Measurements from ENCODE around the gene AIDA. TPM values are rescaled to one million over a fixed set of nuclear protein-coding genes. Genes with fewer than 3 reads are reported as not detected.

Gene AIDA
- total RNA-seq, 1 experiment from 2014 or later: 80.0 TPM

DNA sequence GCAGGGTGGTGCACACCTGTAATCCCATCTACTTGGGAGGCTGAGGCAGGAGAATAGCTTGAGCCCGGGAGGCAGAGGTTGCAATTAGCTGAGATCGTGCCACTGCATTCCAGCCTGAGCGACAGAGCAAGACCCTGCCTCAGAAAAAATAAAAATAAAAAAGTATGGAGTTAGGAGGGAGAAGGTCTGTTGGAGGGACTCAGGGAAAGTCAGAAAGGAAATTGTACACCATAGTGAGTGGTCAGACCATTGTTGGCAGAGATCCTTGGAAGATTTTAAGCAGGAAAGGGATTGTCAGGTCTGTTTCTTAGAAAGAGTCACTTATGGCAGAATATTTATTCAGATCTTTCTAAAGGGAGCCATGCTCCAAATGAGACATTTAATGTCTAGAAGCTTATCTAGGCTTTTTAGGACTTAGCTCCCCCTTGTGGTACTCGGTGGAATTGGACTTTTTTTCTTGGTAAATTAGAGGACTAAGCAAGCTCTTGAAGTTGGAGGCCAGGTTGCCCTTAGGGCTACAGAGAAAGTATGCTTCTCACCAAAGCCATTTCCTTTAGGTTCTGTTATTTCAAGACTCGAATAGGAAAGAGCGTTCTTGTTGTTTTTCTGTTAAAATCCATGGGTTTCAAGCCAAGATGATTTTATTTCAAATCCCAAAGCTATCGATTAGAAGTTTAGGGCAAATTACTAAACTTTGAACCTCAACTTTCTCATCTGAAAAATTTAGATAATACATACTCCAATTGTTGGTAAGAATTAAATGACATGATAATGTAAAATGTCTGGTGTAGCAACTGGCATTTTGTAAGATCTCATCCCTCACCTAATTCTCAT is 77.9 kb downstream of the AIDA start:
- BruUV-seq (replicated peaks): no TSS peak
- peaks cover 32% of the 10 kb centered on the region for H3K36me3 ChIP-seq (ENCODE audit: insufficient read depth, low read length, poor library complexity, severe bottlenecking)
- H3K4me3 ChIP-seq (ENCODE audit: low read depth, low read length, poor library complexity, severe bottlenecking): no peak overlapping the region
- no peaks in the 10 kb centered on the region for H3K4me1 ChIP-seq (ENCODE audit: insufficient read depth, low read length, poor library complexity, severe bottlenecking)
- CTCF ChIA-PET: interaction anchor here (0.6 to 1.1 kb wide), 9 partner anchors 9 to 489 kb away, joined by 3 to 7 read pairs (median 3); partner anchors contain the start of gene TAF1A
- intact Hi-C loops (cut with micrococcal nuclease; ENCODE audit: unreplicated experiment): loop anchor here (1.0 kb wide), 1 partner anchor 169 kb away; no protein-coding TSS in a partner anchor
- POLR2A ChIA-PET (ENCODE audit: low non-redundant PET): interaction anchor here (0.6 kb wide), 1 partner anchor 45 kb away, joined by 4 read pairs; no protein-coding TSS in a partner anchor
- DNase-seq (ENCODE audit: low spot score): peak; percentile 93
- no peaks in the 10 kb centered on the region for H3K9me3 ChIP-seq (ENCODE audit: low read depth, low read length, poor library complexity, severe bottlenecking)
- TF ChIP-seq EZH2 (IDR thresholded peaks at IDR 0.05; ENCODE audit: borderline replicate concordance, low read depth, low read length, poor library complexity, severe bottlenecking): no peak
- TF ChIP-seq, protein P1, sequence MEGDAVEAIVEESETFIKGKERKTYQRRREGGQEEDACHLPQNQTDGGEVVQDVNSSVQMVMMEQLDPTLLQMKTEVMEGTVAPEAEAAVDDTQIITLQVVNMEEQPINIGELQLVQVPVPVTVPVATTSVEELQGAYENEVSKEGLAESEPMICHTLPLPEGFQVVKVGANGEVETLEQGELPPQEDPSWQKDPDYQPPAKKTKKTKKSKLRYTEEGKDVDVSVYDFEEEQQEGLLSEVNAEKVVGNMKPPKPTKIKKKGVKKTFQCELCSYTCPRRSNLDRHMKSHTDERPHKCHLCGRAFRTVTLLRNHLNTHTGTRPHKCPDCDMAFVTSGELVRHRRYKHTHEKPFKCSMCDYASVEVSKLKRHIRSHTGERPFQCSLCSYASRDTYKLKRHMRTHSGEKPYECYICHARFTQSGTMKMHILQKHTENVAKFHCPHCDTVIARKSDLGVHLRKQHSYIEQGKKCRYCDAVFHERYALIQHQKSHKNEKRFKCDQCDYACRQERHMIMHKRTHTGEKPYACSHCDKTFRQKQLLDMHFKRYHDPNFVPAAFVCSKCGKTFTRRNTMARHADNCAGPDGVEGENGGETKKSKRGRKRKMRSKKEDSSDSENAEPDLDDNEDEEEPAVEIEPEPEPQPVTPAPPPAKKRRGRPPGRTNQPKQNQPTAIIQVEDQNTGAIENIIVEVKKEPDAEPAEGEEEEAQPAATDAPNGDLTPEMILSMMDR (conservative IDR thresholded peaks at IDR 0.05; ENCODE audit: low read depth, low read length): peak; percentile 90
- H3K27me3 ChIP-seq (replicated peaks; ENCODE audit: insufficient read depth, low read depth, low read length, poor library complexity): no peaks in the 10 kb centered on the region
- no peak overlapping the region for H3K27ac ChIP-seq (ENCODE audit: low read depth, low read length, poor library complexity, severe bottlenecking)

- Histone ChIP-seq H3K36me3 (ENCODE audit: insufficient read depth, low read length, poor library complexity, severe bottlenecking) (peaks cover 38% of the 10 kb centered on the region), H3K27ac (ENCODE audit: low read depth, low read length, poor library complexity, severe bottlenecking) (no peak overlapping the region), H3K4me3 (ENCODE audit: low read depth, low read length, poor library complexity, severe bottlenecking) (no peak overlapping the region), H3K27me3 (replicated peaks; ENCODE audit: insufficient read depth, low read depth, low read length, poor library complexity) (no peaks in the 10 kb centered on the region), H3K4me1 (ENCODE audit: insufficient read depth, low read length, poor library complexity, severe bottlenecking) (no peaks in the 10 kb centered on the region), H3K9me3 (ENCODE audit: low read depth, low read length, poor library complexity, severe bottlenecking) (no peaks in the 10 kb centered on the region)
- no TSS peak for BruUV-seq (replicated peaks)
- DNase-seq (ENCODE audit: low spot score): no peak
- intact Hi-C loops (cut with micrococcal nuclease; ENCODE audit: unreplicated experiment): no loop called here
- CTCF ChIA-PET: no interaction called here
- POLR2A ChIA-PET (ENCODE audit: low non-redundant PET): no interaction called here
- TF ChIP-seq, protein P1 (conservative IDR thresholded peaks at IDR 0.05; ENCODE audit: low read depth, low read length): no peak
- no peak for TF ChIP-seq EZH2 (IDR thresholded peaks at IDR 0.05; ENCODE audit: borderline replicate concordance, low read depth, low read length, poor library complexity, severe bottlenecking)
Observed at GRCh38 chr1:222632749-222633148, 79.5 kb downstream of the AIDA start.

DNA sequence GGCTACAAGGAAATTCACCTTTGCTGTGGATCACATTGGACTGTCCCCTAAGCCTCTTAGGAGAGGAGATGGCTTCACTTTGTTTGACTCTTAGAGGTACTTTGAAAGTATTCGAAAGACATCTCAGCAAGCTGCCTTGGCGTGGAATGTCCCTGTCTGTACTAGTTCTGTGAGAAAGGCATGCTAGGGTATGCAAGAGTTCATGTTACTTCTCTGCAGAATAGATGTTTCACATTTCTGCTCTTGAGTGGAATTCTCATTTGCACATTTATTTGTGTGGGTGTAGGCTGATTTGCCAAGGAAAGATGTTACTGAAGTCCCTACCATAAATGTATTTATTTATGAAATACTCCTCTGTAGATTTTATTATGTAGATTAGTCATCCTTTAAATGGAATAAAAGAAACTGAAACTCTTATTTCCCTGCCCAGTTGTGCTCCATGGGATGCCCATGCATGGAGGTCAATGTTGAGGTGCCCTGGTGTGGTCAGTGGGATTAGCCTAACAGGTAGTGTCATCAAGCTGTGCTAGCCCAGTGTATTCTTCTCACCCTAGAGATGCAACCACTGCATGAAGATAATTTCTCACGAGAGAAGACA is 80.6 kb downstream of the AIDA start:
- H3K4me3 ChIP-seq (ENCODE audit: low read depth, low read length, poor library complexity, severe bottlenecking): no peak overlapping the region
- intact Hi-C loops (cut with micrococcal nuclease; ENCODE audit: unreplicated experiment): no loop called here
- CTCF ChIA-PET: no interaction called here
- H3K4me1 ChIP-seq (ENCODE audit: insufficient read depth, low read length, poor library complexity, severe bottlenecking): no peaks in the 10 kb centered on the region
- BruUV-seq (replicated peaks): no TSS peak
- no peak for DNase-seq (ENCODE audit: low spot score)
- H3K27me3 ChIP-seq (replicated peaks; ENCODE audit: insufficient read depth, low read depth, low read length, poor library complexity): no peaks in the 10 kb centered on the region
- H3K9me3 ChIP-seq (ENCODE audit: low read depth, low read length, poor library complexity, severe bottlenecking): no peaks in the 10 kb centered on the region
- H3K27ac ChIP-seq (ENCODE audit: low read depth, low read length, poor library complexity, severe bottlenecking): no peak overlapping the region
- POLR2A ChIA-PET (ENCODE audit: low non-redundant PET): no interaction called here
- H3K36me3 ChIP-seq (ENCODE audit: insufficient read depth, low read length, poor library complexity, severe bottlenecking): peaks cover 48% of the 10 kb centered on the region
- TF ChIP-seq, protein P1 (conservative IDR thresholded peaks at IDR 0.05; ENCODE audit: low read depth, low read length): no peak
- no peak for TF ChIP-seq EZH2 (IDR thresholded peaks at IDR 0.05; ENCODE audit: borderline replicate concordance, low read depth, low read length, poor library complexity, severe bottlenecking)
